ENCODE results near the gene PAFAH1B2.
"Not testable (repeated sequence)": the region's sequence is repeated elsewhere in the genome, so short reads cannot be mapped to it uniquely, and the experiment has no call there.

The PAFAH1B2 gene

DNA sequence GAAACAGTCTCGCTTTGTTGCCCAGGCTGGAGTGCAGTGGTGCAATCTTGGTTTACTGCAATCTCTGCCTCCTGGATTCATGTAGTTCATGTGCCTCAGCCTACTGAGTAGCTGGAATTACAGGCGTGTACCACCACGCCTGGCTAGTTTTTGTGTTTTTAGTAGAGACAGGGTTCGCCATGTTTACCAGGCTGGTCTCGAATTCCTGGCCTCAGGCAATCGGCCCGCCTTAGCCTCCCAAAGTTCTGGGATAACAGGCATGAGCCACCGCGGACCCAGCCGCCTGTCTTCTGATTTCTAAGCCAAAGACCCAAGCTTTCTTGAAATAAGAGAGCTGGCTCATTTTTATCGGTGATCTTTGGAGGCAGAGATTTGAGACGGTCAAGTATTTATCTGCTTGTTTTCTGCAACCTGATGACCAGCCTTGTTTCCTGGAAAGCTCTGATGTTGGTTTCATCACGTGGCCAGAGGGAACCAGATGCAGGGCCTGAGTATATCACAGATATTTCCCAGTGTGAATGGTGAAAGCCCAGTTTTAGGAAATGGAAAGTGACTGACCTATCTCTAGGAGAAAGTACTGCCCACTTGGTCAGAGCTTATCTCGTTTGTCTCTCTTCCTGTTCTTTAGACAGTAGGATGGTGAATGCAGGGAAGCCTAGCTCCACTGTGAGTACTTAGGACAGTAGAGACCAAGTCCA lies 28.8 kb downstream of the PAFAH1B2 start:
- DNase-seq (ENCODE audit: low read depth): no peak

GRCh38 chr11:117175104-117175503 lies 31.0 kb downstream of the PAFAH1B2 start:
- DNase-seq (ENCODE audit: low read depth): no peak

GRCh38 chr11:117175781-117176180 lies 31.7 kb downstream of the PAFAH1B2 start:
- no peak for DNase-seq (ENCODE audit: low read depth)

- no peak for DNase-seq (ENCODE audit: low read depth)
These were observed 32.1 kb downstream of the PAFAH1B2 start for GRCh38 chr11:117176186-117176585.

GRCh38 chr11:117177534-117178209 lies 33.6 kb downstream of the PAFAH1B2 start:
- DNase-seq (ENCODE audit: low read depth): no peak

- peak; percentile 80 for DNase-seq (ENCODE audit: low read depth)
These were observed 34.3 kb downstream of the PAFAH1B2 start, which contains the start of gene SIDT2 for GRCh38 chr11:117178210-117179034. Gene SIDT2 (plus strand): TSS chr11:117178743. CDS start chr11:117179264, 521 bp downstream.

- peak; percentile 18 for DNase-seq (ENCODE audit: low read depth)
These were observed 35.2 kb downstream of the PAFAH1B2 start for GRCh38 chr11:117179048-117179999.

DNA sequence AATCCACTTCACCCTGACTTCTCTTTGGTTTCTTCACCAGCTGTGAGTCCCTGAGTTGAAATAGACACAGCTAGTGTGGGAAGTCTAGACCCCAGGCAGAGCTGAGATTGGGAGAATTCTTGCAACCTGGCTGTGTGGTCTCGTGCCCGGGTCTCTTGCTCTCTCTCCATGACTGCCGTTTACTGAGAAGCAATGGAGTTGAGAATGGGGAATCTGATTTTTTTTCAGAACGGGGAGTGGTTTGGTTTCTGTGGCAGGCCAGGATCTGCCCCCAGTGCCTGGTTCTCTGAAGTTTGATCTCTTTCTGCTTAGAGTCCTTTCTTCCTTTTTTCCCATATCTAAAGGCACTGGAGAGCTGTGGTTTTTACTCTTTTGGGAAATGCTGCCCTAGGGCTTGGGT lies 35.9 kb downstream of the PAFAH1B2 start:
- DNase-seq (ENCODE audit: low read depth): no peak

GRCh38 chr11:117180661-117181585 lies 36.8 kb downstream of the PAFAH1B2 start:
- peak; percentile 38 for DNase-seq (ENCODE audit: low read depth)

DNA sequence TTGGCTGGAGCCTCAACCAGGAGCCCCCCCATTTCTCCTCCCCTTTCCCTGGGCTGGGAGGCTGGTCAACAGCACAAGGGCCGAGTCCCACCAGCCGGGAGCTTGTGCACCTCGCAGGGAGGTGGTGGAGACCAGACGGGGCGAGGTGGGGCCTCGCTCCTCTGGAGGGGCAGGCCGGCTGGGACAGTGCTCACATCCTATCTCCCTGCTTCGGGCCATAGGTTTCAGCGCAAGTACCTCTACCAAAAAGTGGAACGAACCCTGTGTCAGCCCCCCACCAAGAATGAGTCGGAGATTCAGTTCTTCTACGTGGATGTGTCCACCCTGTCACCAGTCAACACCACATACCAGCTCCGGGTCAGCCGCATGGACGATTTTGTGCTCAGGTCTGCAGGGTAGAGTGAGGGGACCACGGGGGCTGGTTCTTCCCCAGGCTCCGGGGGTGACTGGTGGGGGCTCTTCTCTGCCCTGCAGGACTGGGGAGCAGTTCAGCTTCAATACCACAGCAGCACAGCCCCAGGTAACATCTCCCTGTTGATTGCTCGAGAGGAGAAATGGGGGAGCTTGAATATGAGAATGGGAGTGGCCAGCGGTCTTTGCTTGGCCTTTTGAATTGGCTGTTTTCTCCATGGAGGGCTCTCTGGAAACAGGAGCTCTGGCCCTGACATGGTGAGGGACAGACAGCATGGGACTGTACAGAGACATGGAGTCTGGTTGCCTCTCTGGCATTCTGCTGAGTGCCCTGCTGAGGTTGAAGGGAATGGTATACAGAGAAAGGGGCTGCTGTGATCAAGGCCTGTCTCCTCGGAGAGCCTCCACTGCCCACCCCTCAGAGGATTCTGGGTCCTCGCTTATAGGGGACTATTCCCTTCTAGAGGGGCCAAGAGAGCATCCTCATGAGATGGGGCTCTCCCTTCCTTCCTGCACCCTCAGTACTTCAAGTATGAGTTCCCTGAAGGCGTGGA lies 37.8 kb downstream of the PAFAH1B2 start:
- DNase-seq (ENCODE audit: low read depth): no peak

- no peak for DNase-seq (ENCODE audit: low read depth)
These were observed 38.5 kb downstream of the PAFAH1B2 start for GRCh38 chr11:117182551-117182935.

DNA sequence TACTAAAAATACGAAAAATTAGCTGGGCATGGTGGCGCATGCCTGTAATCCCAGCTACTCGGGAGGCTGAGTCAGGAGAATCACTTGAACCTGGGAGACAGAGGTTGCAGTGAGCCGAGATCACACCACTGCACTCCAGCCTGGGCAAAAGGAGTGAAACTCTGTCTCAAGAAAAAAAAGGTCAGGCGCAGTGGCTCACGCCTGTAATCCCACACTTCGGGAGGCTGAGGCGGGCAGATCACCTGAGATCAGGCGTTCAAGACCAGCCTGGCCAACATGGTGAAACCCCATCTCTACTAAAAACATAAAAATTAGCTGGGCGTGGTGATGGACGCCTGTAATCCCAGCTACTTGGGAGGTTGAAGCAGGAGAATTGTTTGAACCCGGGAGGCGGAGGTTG lies 39.1 kb downstream of the PAFAH1B2 start:
- not testable (repeated sequence) for DNase-seq (ENCODE audit: low read depth)

GRCh38 chr11:117183724-117184349 lies 39.8 kb downstream of the PAFAH1B2 start:
- no peak for DNase-seq (ENCODE audit: low read depth)

GRCh38 chr11:117185736-117186430 lies 41.8 kb downstream of the PAFAH1B2 start:
- DNase-seq (ENCODE audit: low read depth): no peak

DNA sequence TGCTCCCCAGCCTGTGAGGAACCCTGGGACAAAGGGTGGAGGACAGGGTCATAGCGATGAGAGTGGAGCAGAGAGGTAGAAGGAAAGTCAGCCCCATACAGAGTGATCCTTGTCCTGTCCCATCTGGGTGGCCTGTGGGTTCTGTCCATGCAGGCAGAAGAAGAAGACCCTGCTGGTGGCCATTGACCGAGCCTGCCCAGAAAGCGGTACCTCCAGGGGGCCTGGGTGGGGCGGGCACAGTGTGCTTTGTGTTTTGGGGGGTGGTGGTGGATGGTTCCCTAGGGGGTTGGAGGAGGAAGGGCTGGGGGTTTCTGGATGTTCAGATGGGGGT lies 42.3 kb downstream of the PAFAH1B2 start:
- DNase-seq (ENCODE audit: low read depth): no peak

DNA sequence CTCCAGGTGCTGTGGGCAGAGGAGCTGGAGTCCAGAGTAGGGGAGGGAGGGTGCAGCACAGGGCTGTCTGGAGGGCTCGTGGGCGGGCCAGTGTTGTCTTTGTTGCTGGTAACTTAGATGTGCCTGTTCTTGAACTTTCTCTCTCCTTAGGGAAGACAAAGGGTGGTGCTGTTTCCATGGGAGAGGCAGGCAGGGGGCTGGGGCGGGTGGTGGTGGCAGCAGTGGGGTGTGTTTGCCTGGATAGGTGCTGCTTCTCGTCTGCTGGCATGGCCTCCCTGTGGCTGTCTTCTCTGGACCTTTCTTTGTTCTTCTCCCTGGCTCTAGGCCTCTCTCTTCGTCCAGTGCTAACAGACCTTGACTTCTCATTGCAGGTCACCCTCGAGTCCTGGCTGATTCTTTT lies 42.9 kb downstream of the PAFAH1B2 start:
- no peak for DNase-seq (ENCODE audit: low read depth)

GRCh38 chr11:117187428-117187798 lies 43.3 kb downstream of the PAFAH1B2 start:
- DNase-seq (ENCODE audit: low read depth): no peak

GRCh38 chr11:117187799-117188481 lies 43.9 kb downstream of the PAFAH1B2 start:
- DNase-seq (ENCODE audit: low read depth): no peak
